HG03064 (cell line): ENCODE measurements around the gene SEPHS1.
"Not testable (repeated sequence)": the region's sequence is repeated elsewhere in the genome, so short reads cannot be mapped to it uniquely, and the experiment has no call there.

ENCODE experiments used
- ATAC-seq: cut with Tn5 transposase; IDR thresholded peaks from one replicate; pipeline ENCODE4 v1.9.1; 2021; ENCODE audit warnings: low read depth; ENCODE audit not compliant: unreplicated experiment

Gene SEPHS1

GRCh38 chr10:13365243-13365642 lies 17.1 kb upstream of the SEPHS1 start:
- ATAC-seq = no peak

DNA sequence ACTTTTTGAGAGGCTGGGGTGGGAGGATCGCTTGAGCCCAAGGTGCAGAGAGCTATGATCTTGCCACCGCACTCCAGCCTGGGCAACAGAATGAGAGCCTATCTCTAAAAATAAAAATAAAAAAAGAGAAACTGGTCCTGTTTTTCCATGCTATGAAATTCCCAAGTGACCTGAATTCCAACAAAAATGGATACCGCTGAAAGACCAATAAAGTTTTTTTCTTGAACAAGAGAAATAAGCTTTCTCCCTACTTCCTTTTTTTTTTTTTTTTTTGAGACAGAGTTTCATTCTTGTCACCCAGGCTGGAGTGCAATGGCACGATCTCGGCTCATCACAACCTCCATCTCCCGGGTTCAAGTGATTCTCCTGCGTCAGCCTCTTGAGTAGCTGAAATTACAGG lies 12.5 kb upstream of the SEPHS1 start:
- ATAC-seq = no peak

GRCh38 chr10:13356392-13356791 lies 8.3 kb upstream of the SEPHS1 start:
- ATAC-seq = no peak

GRCh38 chr10:13354783-13355182 lies 6.7 kb upstream of the SEPHS1 start:
- no peak for ATAC-seq

DNA sequence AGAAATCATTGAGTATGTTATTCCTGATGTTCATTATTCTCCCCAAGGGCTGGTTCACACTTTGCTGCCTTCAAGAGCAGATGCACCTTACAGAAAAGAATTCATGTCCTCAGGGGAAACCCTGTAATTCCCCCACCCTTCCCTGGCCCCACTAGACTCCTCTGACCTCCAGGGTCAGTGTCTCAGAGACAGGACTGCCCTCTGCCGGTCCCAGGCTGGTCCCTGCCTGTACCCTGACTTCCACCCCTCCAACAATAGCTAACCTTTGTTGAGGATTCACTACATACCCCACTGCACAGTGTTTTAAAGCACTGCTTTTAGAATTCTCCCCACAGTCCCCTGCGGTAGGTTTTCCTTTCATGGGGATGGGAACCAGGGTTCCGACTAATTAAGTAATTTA lies 4.4 kb upstream of the SEPHS1 start:
- ATAC-seq = no peak

- ATAC-seq = no peak
These were observed 3.3 kb upstream of the SEPHS1 start for GRCh38 chr10:13351340-13351915.

GRCh38 chr10:13349463-13350274 lies 1.6 kb upstream of the SEPHS1 start:
- ATAC-seq = no peak

GRCh38 chr10:13347500-13348156 lies 465 bp downstream of the SEPHS1 start:
- ATAC-seq = peak; percentile 46

DNA sequence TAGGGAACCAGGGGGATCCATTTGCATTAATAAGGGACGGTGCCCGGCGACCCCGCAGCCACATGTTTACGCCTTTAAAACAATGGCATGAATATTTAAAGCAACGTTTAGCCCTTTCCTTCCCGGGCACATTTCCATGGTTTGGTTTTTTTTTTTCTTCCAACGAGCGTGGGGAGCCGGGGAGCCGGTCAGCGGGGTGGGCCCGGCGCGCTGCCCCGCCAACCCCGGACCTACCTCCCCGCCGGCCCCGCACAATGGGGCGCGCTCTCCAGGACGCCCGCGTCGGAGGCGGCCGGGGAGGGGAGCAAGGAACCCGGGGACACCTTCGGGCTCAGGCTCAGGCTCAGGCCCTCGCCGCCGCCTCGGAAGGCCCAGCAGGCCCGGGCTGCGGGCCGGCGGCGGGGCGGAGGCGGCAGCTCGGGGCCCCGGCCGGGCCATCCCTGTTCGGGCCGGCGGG lies 1.0 kb downstream of the SEPHS1 start:
- peak; percentile 21 for ATAC-seq

GRCh38 chr10:13346283-13347042 lies 1.6 kb downstream of the SEPHS1 start:
- ATAC-seq = no peak

GRCh38 chr10:13340626-13341376 lies 7.3 kb downstream of the SEPHS1 start:
- peak; percentile 88 for ATAC-seq

GRCh38 chr10:13340068-13340467 lies 8.0 kb downstream of the SEPHS1 start:
- ATAC-seq = peak; percentile 11

DNA sequence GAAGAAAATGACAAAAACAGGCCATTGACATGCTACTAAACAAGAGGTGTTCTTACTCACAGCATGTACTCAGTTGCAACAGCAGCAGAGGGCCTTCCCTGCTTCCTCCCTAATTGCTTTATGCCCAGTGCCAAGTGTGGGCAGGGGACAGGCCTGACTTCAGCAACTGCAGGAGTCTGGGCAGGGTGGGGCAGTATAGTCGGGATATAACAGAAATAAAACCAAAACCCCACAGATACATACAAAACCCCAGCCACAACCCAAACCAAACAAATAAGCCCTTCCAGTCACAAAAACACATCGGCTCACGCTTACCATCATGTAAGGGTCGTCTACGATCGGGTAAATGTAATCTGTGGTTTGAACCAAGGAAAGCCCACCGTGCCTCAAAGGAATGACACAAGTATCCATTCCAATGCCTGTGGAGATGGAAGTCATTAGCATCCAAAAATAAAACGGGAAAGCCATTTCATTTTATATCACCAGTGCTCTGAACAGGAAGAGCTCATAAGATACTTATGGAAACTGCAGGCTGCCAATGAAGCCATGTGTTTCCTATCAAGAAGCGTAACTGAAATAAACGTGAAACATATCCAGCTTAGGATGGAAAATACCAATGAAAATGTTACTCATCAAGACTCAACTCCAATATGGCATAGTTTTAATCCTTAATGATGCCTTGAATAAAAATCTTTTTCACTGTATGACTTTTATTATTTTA lies 9.5 kb downstream of the SEPHS1 start:
- no peak for ATAC-seq

DNA sequence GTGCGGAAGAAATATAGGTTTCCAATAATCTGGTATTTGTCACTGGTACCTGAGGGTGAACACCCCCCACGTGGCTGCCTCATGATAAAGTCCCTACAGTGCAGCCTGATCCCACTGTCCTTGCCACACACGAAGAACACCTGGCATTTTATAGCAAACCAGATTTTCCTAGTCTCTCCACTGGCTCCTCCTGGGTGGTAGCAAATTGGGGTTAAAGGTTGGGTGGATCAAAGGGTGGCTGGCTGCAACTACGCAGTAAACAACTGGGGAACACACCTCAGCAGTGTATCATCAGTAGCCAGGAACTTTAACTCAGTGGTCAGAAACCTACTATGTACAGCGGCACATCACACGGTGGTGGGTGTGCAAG lies 10.3 kb downstream of the SEPHS1 start:
- no peak for ATAC-seq

DNA sequence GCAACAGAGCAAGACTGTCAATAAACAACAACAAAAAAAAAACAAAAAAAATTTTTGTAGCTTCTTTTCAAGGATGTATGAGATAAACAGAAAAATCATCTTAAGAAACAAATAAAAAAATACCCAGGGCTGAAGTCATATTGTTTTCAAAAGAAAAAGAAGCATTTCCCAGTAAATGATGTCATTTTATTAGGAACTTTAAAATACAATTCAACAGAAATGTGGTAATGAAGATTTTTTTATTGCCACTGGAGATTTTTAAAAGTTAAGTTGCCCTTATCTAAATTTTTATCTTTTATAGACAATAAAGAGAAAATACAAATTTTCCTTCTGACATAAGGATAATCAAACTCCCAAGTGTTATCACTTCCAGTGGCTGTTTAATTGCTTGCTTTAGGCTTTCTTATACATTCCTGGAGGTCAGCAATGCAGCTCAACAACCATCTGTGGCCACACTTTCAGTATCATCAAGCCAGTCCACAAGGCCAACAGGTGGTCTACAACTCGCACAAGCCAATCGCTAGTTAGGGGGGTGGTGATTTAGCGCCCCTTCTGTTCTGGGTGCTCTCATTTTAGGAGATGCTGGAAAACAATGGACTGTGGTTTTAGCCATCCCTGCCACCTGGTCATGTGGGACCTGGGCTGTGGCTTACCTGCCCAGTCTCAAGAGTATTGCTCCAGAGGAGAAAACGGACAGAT lies 10.8 kb downstream of the SEPHS1 start:
- no peak for ATAC-seq

DNA sequence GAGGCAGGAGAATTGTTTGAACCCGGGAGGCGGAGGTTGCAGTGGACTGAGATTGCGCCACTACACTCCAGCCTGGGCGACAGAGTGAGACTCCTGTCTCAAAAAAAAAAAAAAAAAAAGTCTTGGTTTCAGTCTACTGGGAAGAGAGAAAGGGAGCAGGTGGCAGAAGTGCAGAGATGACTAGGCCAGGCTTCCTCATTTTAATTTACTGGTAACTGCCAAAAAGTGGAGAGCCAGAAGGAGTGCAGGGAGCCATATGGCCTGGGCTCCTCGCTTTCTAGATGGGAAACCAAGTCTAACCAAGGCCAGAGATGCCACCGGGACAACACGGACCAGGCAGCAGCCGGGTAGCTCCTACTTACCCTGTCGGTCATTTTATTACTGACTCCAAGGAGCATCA lies 12.2 kb downstream of the SEPHS1 start:
- no peak for ATAC-seq

DNA sequence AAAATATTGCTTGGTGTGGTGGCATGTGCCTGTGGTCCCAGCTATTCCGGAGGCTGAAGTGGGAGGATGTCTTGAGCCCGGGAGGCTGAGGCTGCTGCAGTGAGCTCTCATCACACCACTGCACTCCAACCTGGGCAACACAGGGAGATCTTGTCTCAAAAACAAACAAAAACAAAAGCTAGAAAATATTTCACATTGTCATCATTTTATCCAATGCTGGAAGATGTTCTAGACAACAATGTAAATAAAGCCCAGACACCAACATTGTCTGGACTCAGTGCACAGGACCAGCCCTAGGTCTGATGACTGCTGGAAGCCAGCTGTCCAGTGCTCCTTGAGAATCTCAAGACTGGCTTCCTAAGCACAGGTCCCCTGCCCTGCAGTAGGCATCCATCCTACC lies 13.5 kb downstream of the SEPHS1 start:
- ATAC-seq = no peak

DNA sequence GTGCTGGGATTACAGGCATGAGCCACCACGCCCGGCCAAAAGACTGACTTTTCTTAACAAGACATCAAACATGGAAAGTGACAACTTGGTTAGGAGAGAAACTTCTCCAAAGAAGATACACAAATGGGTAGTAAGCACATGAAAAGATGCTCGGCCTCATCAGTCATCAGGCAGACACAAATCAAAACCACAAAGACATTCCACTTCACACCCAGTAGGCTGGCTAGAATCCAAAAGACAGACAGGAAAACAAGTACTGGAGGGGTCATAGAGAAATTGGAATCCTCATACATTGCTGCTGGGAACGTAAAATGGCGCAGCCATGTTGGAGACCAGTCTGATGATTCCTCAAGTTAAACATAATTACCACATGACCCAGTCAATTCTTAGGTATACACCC lies 16.4 kb downstream of the SEPHS1 start:
- no peak for ATAC-seq

DNA sequence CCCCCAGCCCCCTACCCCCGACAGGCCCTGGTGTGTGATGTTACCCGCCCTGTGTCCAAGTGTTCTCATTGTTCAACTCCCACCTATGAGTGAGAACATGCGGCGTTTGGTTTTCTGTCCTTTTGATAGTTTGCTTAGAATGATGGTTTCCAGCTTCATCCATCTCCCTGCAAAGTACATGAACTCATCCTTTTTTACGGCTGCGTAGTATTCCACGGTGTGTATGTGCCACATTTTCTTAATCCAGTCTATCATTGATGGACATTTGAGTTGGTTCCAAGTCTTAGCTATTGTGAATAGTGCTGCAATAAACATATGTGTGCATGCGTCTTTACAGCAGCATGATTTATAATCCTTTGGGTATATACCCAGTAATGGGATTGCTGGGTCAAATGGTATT lies 17.1 kb downstream of the SEPHS1 start:
- ATAC-seq = not testable (repeated sequence)
